AG04450 (cell line): ENCODE results near the gene PHACTR4. TPM values are rescaled to one million over a fixed set of nuclear protein-coding genes. Genes with fewer than 3 reads are reported as not detected.
"Not testable (repeated sequence)": the region's sequence is repeated elsewhere in the genome, so short reads cannot be mapped to it uniquely, and the experiment has no call there.

Source experiments
- CTCF ChIA-PET: fragments of 300-600, 350-600 bp; formaldehyde crosslinking; extraction: SDS; loops from one replicate; lab custom pipeline; 2022; ENCODE audit warnings: antibody characterized with exemption, inconsistent platforms; lab: Charles Lee
- POLR2A ChIA-PET: fragments of 350-600 bp; formaldehyde crosslinking; extraction: SDS; loops from one replicate; lab custom pipeline; 2021; ENCODE audit warnings: antibody characterized with exemption, inconsistent platforms; lab: Yijun Ruan, JAX
- DNase-seq: peaks from one replicate; pipeline ENCODE4 v3.0.0-alpha.2; 2011; ENCODE audit warnings: low read depth, low spot score
- H3K27ac ChIP-seq: one replicate; pipeline ENCODE4 v1.5.1; 2012; ENCODE audit warnings: low read depth, low read length, control low read depth
- H3K27me3 ChIP-seq: one replicate; pipeline ENCODE4 v1.6.0; 2012; ENCODE audit warnings: low read length; ENCODE audit not compliant: control insufficient read depth, insufficient read depth
- H3K4me3 ChIP-seq: 2 replicates; pipeline ENCODE4 v1.5.1; 2011; ENCODE audit warnings: mild to moderate bottlenecking, low read depth, low read length, control low read depth
- H3K9me3 ChIP-seq: 2 replicates; pipeline ENCODE4 v1.5.1; 2012; ENCODE audit warnings: low read length; ENCODE audit not compliant: control insufficient read depth, insufficient read depth
- CTCF ChIP-seq: IDR thresholded peaks from 2 replicates; pipeline ENCODE4 v1.5.1; 2011; ENCODE audit warnings: low read depth, low read length, control low read depth, inconsistent platforms
- polyA minus RNA-seq: library from RNA; depleted of rRNA, polyadenylated mRNA; stranded (reverse); fragments of >200 nt; gene quantifications from 2 replicates; pipeline ENCODE4 v1.2.3, GENCODE V29; 2011; rRNA and poly(A)+ RNA removed
- polyA plus RNA-seq: library from polyadenylated mRNA; depleted of rRNA; stranded (reverse); fragments of >200 nt; gene quantifications from 2 replicates; pipeline ENCODE4 v1.2.3, GENCODE V29; 2011; rRNA removed

PHACTR4 gene
- polyA plus RNA-seq (12.3 and 15.2 TPM in 2 replicates), polyA minus RNA-seq (14.0 and 14.9 TPM in 2 replicates)

- Histone ChIP-seq H3K27me3 (no peaks in the 10 kb centered on the region), H3K27ac (peak within 1 kb of the TSS; percentile 87), H3K4me3 (peak within 1 kb of the TSS; percentile 85), H3K9me3 (no peaks in the 10 kb centered on the region)
- POLR2A ChIA-PET: interaction anchor here (0.6 to 2.0 kb wide), 10 partner anchors 9 to 212 kb away, joined by 3 to 8 read pairs (median 4); partner anchors contain the start of genes MED18 and RCC1
- CTCF ChIA-PET: interaction anchor here (0.6 to 4.6 kb wide), 3 partner anchors 10 to 596 kb away, joined by 3 to 30 read pairs (median 8); partner anchors contain the start of gene STX12
- no peak for TF ChIP-seq CTCF
- DNase-seq: peak; percentile 82
These were observed at the start of gene PHACTR4 for GRCh38 chr1:28369371-28370238. Gene PHACTR4 (plus strand): TSS chr1:28369740. CDS start chr1:28407448, 37,708 bp downstream.

- no peak overlapping the region for H3K4me3 ChIP-seq
- no peaks in the 10 kb centered on the region for H3K9me3 ChIP-seq
- no peaks in the 10 kb centered on the region for H3K27me3 ChIP-seq
- ChIA-PET POLR2A (no interaction called here), CTCF (interaction anchor here (0.5 to 1.5 kb wide), 2 partner anchors 73 to 150 kb away, joined by 3 to 10 read pairs; no protein-coding TSS in a partner anchor)
- no peak for DNase-seq
- no peak for TF ChIP-seq CTCF
- H3K27ac ChIP-seq: no peak overlapping the region
These were observed 47.3 kb upstream of the PHACTR4 start for GRCh38 chr1:28322194-28322593.

GRCh38 chr1:28323720-28324119 lies 45.8 kb upstream of the PHACTR4 start:
- no peaks in the 10 kb centered on the region; the same call in 1 of the 2 replicates for H3K9me3 ChIP-seq
- TF ChIP-seq CTCF: no peak
- DNase-seq: no peak
- POLR2A ChIA-PET: no interaction called here
- H3K4me3 ChIP-seq: no peak overlapping the region
- CTCF ChIA-PET: no interaction called here
- H3K27ac ChIP-seq: no peak overlapping the region
- no peaks in the 10 kb centered on the region for H3K27me3 ChIP-seq

- Histone ChIP-seq H3K27ac (no peak overlapping the region), H3K9me3 (no peaks in the 10 kb centered on the region; the same call in 1 of the 2 replicates), H3K4me3 (no peak overlapping the region), H3K27me3 (no peaks in the 10 kb centered on the region)
- ChIA-PET CTCF (interaction anchor here (0.9 kb wide), 1 partner anchor 34 kb away, joined by 4 read pairs; no protein-coding TSS in a partner anchor), POLR2A (interaction anchor here (0.7 kb wide), 1 partner anchor 91 kb away, joined by 14 read pairs; no protein-coding TSS in a partner anchor)
- no peak for TF ChIP-seq CTCF
- DNase-seq: no peak
These were observed 43.0 kb upstream of the PHACTR4 start for GRCh38 chr1:28326515-28326914.

- H3K27ac ChIP-seq: no peak overlapping the region
- ChIA-PET POLR2A (no interaction called here), CTCF (interaction anchor here (0.9 to 2.8 kb wide), 2 partner anchors 33 to 79 kb away, joined by 4 to 12 read pairs; no protein-coding TSS in a partner anchor)
- no peak for DNase-seq
- H3K4me3 ChIP-seq: no peak overlapping the region
- H3K9me3 ChIP-seq: no peaks in the 10 kb centered on the region; the same call in 1 of the 2 replicates
- no peaks in the 10 kb centered on the region for H3K27me3 ChIP-seq
- TF ChIP-seq CTCF: no peak
These were observed 42.6 kb upstream of the PHACTR4 start for GRCh38 chr1:28326984-28327383.

GRCh38 chr1:28327431-28327830 lies 42.1 kb upstream of the PHACTR4 start:
- DNase-seq, H3K9me3 ChIP-seq, H3K4me3 ChIP-seq, H3K27me3 ChIP-seq, H3K27ac ChIP-seq, POLR2A ChIA-PET: not testable (repeated sequence)
- CTCF ChIA-PET: interaction anchor here (0.6 to 2.8 kb wide), 3 partner anchors 33 to 196 kb away, joined by 3 to 12 read pairs (median 4); no protein-coding TSS in a partner anchor
